Breast epithelium (tissue), 4 donors: ENCODE measurements around the gene CDKN1C. TPM values are rescaled to one million over a fixed set of nuclear protein-coding genes. Genes with fewer than 3 reads are reported as not detected.

Experiments used
- DNase-seq, 2 donors: peaks; one replicate each; pipeline ENCODE4 v3.0.0-alpha.2; 2019; ENCODE audit warnings: low spot score in 2 of 2
- H3K27ac ChIP-seq, 2 donors: fragments of 200-600 bp; sonication (generic) in 1 of 2; one replicate each; pipeline ENCODE4 v1.5.1; 2016 to 2019; ENCODE audit warnings: mild to moderate bottlenecking in 1 of 2
- H3K27me3 ChIP-seq, 2 donors: fragments of 200-600 bp; sonication (generic) in 1 of 2; one replicate each; pipeline versions ENCODE4 v1.5.1 to v1.6.0; 2017 to 2019; ENCODE audit warnings: control low read depth in 1 of 2, mild to moderate bottlenecking in 1 of 2
- H3K36me3 ChIP-seq: fragments of 200-600 bp; one replicate; pipeline ENCODE4 v1.5.1; 2019
- H3K4me1 ChIP-seq, 2 donors: fragments of 200-600 bp; sonication (generic); one replicate each; pipeline ENCODE4 v1.5.1; 2016 to 2019; ENCODE audit warnings: control low read depth in 1 of 2
- H3K4me3 ChIP-seq, 3 donors: fragments of 200-600 bp; sonication (generic); 1 replicate in 2 of 3; 2 replicates in 1 of 3; pipeline ENCODE4 v1.5.1; 2016 to 2019; ENCODE audit warnings: mild to moderate bottlenecking in 3 of 3, moderate library complexity in 2 of 3
- H3K9me3 ChIP-seq, 2 donors: fragments of 200-600 bp; sonication (generic) in 1 of 2; one replicate each; pipeline ENCODE4 v1.5.1; 2016 to 2019; ENCODE audit warnings: control low read depth in 1 of 2
- POLR2A ChIP-seq: fragments of 450-650 bp; IDR thresholded peaks from one replicate; pipeline ENCODE4 v1.6.1; 2016; ENCODE audit warnings: antibody characterized with exemption, mild to moderate bottlenecking, moderate library complexity
- POLR2AphosphoS5 ChIP-seq, 3 donors: sonication (generic); formaldehyde crosslinking; IDR thresholded peaks; one replicate each; pipeline ENCODE4 v1.6.1; 2017; ENCODE audit warnings: antibody characterized with exemption in 3 of 3
- intact Hi-C: fragments of 100-400 bp; cut with DNase I; formaldehyde crosslinking; loops from one replicate; pipeline ENCODE4 v1.15.1; 2023; ENCODE audit warnings: low total_unique reads
- total RNA-seq, 3 donors: library from RNA; depleted of rRNA; stranded (reverse); fragments of >200 nt; gene quantifications; one replicate each; pipeline ENCODE4 v1.1.0, GENCODE V29; 2016
- TF ChIP-seq, protein P1 (sequence below), 3 donors: fragments of 450-650 bp; IDR thresholded peaks; one replicate each; pipeline ENCODE4 v1.5.1; 2016 to 2017; ENCODE audit warnings: antibody characterized with exemption in 3 of 3, mild to moderate bottlenecking in 3 of 3, moderate library complexity in 3 of 3

The CDKN1C gene
- total RNA-seq, 3 donors from 2014 or later, result 48.2 to 136 (median 88.8) TPM

- Histone ChIP-seq H3K4me1 (peaks cover 11 to 23% of the 10 kb centered on the region in 2 donors), H3K36me3 (no peaks in the 10 kb centered on the region)
- intact Hi-C loops, result no loop called here
Measured at GRCh38 chr11:2901854-2902783, 16.5 kb upstream of the CDKN1C start.

DNA sequence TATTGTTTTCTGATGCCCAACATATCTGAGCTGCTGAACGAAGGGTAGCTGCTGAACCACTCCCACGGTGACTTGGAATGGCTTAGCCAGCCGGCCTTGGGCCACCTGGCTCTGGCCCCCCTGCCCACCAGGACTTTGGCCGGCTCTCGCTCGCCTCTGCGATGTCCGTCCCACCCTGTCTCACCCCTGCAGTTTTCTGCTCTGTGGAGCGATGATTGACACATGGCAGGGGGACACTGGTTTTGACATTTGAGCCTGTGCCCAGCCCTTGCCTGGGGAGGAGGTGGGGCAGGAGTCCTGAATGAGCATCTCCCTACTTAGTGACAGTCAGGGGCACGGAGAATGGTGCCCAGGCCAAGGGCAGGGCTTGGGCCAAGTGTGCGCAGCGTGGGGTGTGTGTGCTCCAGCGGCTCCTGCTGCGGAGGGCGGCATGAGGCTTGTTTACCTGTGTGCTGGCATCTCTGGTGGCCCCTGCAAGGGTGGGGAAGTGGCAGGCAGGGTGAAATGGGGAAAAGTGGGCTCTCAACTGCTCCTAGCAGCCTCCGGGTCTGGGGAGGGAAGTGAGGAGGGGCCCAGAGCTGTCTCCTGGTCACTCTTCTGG lies 15.7 kb upstream of the CDKN1C start:
- peaks cover 11 to 23% of the 10 kb centered on the region in 2 donors for H3K4me1 ChIP-seq
- intact Hi-C loops, result no loop called here
- H3K9me3 ChIP-seq, result no peaks in the 10 kb centered on the region
- H3K27me3 ChIP-seq, result no peaks in the 10 kb centered on the region
- H3K4me3 ChIP-seq, result peak overlapping the region; percentile 70 to 91 (median 70)
- H3K36me3 ChIP-seq, result no peaks in the 10 kb centered on the region
- H3K27ac ChIP-seq, result peak overlapping the region; percentile 91 to 94
- DNase-seq, result no peak
- TF ChIP-seq POLR2A, result no peak

More at GRCh38 chr11:2901854-2902783, 16.5 kb upstream of the CDKN1C start:
- Histone ChIP-seq H3K4me3 (peak overlapping the region; percentile 70 to 91 (median 70)), H3K27me3 (no peaks in the 10 kb centered on the region), H3K27ac (peak overlapping the region; percentile 91 to 94), H3K9me3 (no peaks in the 10 kb centered on the region)
- DNase-seq, result peak; percentile 97
- TF ChIP-seq, protein P1, sequence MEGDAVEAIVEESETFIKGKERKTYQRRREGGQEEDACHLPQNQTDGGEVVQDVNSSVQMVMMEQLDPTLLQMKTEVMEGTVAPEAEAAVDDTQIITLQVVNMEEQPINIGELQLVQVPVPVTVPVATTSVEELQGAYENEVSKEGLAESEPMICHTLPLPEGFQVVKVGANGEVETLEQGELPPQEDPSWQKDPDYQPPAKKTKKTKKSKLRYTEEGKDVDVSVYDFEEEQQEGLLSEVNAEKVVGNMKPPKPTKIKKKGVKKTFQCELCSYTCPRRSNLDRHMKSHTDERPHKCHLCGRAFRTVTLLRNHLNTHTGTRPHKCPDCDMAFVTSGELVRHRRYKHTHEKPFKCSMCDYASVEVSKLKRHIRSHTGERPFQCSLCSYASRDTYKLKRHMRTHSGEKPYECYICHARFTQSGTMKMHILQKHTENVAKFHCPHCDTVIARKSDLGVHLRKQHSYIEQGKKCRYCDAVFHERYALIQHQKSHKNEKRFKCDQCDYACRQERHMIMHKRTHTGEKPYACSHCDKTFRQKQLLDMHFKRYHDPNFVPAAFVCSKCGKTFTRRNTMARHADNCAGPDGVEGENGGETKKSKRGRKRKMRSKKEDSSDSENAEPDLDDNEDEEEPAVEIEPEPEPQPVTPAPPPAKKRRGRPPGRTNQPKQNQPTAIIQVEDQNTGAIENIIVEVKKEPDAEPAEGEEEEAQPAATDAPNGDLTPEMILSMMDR (IDR thresholded peaks at IDR 0.05), result no peak
- TF ChIP-seq POLR2AphosphoS5 (IDR thresholded peaks at IDR 0.05), result peak in 2 of 3 donors; percentile 36 to 57

DNA sequence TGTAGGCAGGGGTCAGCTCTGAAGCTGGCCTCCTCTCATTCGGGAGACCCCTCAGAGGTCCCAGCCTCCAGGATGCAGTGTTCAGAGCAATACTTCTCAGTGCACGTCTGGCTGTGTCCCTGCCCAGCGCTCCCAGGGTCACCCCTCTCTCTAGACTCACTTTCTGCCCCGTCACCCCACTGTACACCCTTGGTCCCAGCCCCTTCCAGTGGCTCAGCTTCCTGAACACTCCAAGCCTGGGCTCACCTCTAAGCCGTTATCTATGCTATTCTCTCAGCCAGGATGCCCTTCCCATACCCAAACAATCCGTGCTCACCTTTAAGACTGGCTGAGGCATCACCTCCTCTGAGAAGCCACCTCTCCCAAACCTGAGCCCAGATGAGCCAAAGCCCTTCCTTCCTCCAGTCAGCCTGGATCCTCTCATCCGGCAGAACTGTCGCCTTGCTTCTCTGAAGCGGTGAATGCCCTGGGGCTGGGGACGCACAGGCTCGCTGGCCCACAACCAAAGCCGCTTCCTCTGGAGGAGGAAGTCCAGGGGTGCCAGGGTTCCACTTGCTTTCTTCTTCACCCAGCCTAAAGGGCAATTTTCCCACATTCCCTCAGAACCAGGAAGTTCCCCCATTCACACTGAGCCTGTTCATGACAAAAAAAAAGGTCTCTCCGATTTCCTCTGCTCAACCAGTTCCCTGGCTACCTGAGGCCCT lies 13.7 kb upstream of the CDKN1C start:
- H3K27me3 ChIP-seq, result no peaks in the 10 kb centered on the region
- no peaks in the 10 kb centered on the region for H3K9me3 ChIP-seq
- peaks cover 11 to 23% of the 10 kb centered on the region in 2 donors for H3K4me1 ChIP-seq
- H3K27ac ChIP-seq, result peak overlapping the region; percentile 73 to 89
- H3K4me3 ChIP-seq, result peak overlapping the region in 1 of 3 donors; percentile 15
- intact Hi-C loops, result no loop called here
- DNase-seq, result peak in 1 of 2 donors; percentile 86
- H3K36me3 ChIP-seq, result no peaks in the 10 kb centered on the region
- TF ChIP-seq POLR2AphosphoS5 (IDR thresholded peaks at IDR 0.05), result peak in 1 of 3 donors; percentile 32
- TF ChIP-seq, protein P1 (IDR thresholded peaks at IDR 0.05), result no peak
- TF ChIP-seq POLR2A, result no peak

- H3K27me3 ChIP-seq, result no peaks in the 10 kb centered on the region
- no peaks in the 10 kb centered on the region for H3K36me3 ChIP-seq
- H3K4me3 ChIP-seq, result peak overlapping the region in 1 of 3 donors; percentile 15
- peaks cover 11 to 16% of the 10 kb centered on the region in 2 donors for H3K4me1 ChIP-seq
- peak overlapping the region; percentile 73 to 89 for H3K27ac ChIP-seq
- DNase-seq, result no peak
- TF ChIP-seq POLR2AphosphoS5 (IDR thresholded peaks at IDR 0.05) (peak in 1 of 3 donors; percentile 49), POLR2A (no peak)
- TF ChIP-seq, protein P1 (IDR thresholded peaks at IDR 0.05), result no peak
- intact Hi-C loops, result no loop called here
- H3K9me3 ChIP-seq, result no peaks in the 10 kb centered on the region
Measured at GRCh38 chr11:2898366-2899079, 12.9 kb upstream of the CDKN1C start.

DNA sequence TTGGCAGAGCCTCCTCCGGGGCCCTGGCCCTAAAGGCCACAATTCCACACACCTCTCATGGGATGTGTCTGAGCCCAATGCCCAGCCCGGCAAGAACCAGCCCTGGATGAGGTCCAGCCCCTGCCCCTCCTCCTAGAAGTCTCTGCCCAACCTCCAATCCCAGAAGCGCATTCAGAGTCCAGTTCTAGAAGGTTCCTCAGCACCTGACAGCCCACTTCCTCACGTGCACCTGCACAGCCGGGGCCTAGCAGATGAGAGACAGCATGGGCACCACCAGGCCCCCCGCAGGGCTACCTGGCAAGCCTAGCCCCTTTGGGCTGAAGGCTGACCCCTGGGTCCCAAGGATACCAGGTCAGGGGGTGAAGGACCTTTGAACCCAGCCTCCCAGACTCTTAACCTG lies 11.5 kb upstream of the CDKN1C start:
- Histone ChIP-seq H3K36me3 (no peaks in the 10 kb centered on the region), H3K4me1 (peaks cover 4 to 9% of the 10 kb centered on the region in 2 donors), H3K4me3 (no peak overlapping the region), H3K27ac (no peak overlapping the region), H3K27me3 (no peaks in the 10 kb centered on the region), H3K9me3 (no peaks in the 10 kb centered on the region)
- intact Hi-C loops, result no loop called here
- TF ChIP-seq POLR2A (no peak), POLR2AphosphoS5 (IDR thresholded peaks at IDR 0.05) (no peak)
- TF ChIP-seq, protein P1 (IDR thresholded peaks at IDR 0.05), result no peak
- DNase-seq, result no peak
